Neural cell (in vitro differentiated cells): ENCODE data around the gene VWA7. TPM values are rescaled to one million over a fixed set of nuclear protein-coding genes. Genes with fewer than 3 reads are reported as not detected.

Experiments used
- H2AFZ ChIP-seq: fragments of 200-600, 300-800 bp; sonication (generic), shearing (Covaris generic); 2 replicates; pipeline ENCODE4 v1.6.0; 2014; ENCODE audit warnings: low read depth, mild to moderate bottlenecking, antibody characterized with exemption, low read length, moderate library complexity
- H3F3A ChIP-seq: fragments of 200-600 bp; shearing (Covaris generic); 2 replicates; pipeline ENCODE4 v1.6.1; 2016; ENCODE audit warnings: mild to moderate bottlenecking, moderate library complexity, mixed read lengths, antibody characterized with exemption, low read length; ENCODE audit not compliant: insufficient read depth, poor library complexity, severe bottlenecking
- H3K27ac ChIP-seq: fragments of 200-600, 300-800 bp; sonication (generic), shearing (Covaris generic); 2 replicates; pipeline ENCODE4 v1.5.1; 2014; ENCODE audit warnings: mild to moderate bottlenecking, low read length, moderate library complexity
- H3K27me3 ChIP-seq: fragments of 300-800, 200-600 bp; sonication (generic), shearing (Covaris generic); 2 replicates; pipeline ENCODE4 v1.6.0; 2014; ENCODE audit warnings: mild to moderate bottlenecking, low read depth, low read length, moderate library complexity; ENCODE audit not compliant: insufficient read depth
- H3K36me3 ChIP-seq: fragments of 300-800, 200-600 bp; sonication (generic), shearing (Covaris generic); 2 replicates; pipeline ENCODE4 v1.5.1; 2014; ENCODE audit warnings: mild to moderate bottlenecking, antibody characterized with exemption, low read length, moderate library complexity; ENCODE audit not compliant: insufficient read depth
- H3K4me2 ChIP-seq: fragments of 300-800, 200-600 bp; sonication (generic), shearing (Covaris generic); 2 replicates; pipeline ENCODE4 v1.6.0; 2014; ENCODE audit warnings: mild to moderate bottlenecking, low read length
- H3K4me3 ChIP-seq: fragments of 300-800, 200-600 bp; sonication (generic), shearing (Covaris generic); 2 replicates; pipeline ENCODE4 v1.5.1; 2014; ENCODE audit warnings: mild to moderate bottlenecking, low read length, moderate library complexity
- H3K79me2 ChIP-seq: fragments of 200-600 bp; shearing (Covaris generic); replicated peaks from 2 replicates; pipeline ENCODE4 v1.6.0; 2014; ENCODE audit warnings: mild to moderate bottlenecking, low read length, moderate library complexity; ENCODE audit not compliant: insufficient read depth
- H3K9ac ChIP-seq: fragments of 300-800, 200-600 bp; sonication (generic), shearing (Covaris generic); 2 replicates; pipeline ENCODE4 v1.6.1; 2016; ENCODE audit warnings: mild to moderate bottlenecking, low read length, mixed read lengths
- H3K9me2 ChIP-seq: fragments of 200-600 bp; shearing (Covaris generic); 2 replicates; pipeline ENCODE4 v1.6.1; 2016; ENCODE audit warnings: mild to moderate bottlenecking, low read length, mixed read lengths; ENCODE audit not compliant: insufficient read depth
- H3K9me3 ChIP-seq: fragments of 200-600, 300-800 bp; sonication (generic), shearing (Covaris generic); 2 replicates; pipeline ENCODE4 v1.6.1; 2016; ENCODE audit warnings: mild to moderate bottlenecking, mixed run types, low read length, moderate library complexity, mixed read lengths
- H4K20me1 ChIP-seq: fragments of 200-600 bp; shearing (Covaris generic); 2 replicates; pipeline ENCODE4 v1.6.1; 2016; ENCODE audit warnings: mild to moderate bottlenecking, mixed run types; ENCODE audit not compliant: insufficient read depth
- EP300 ChIP-seq: fragments of 450-650 bp; conservative IDR thresholded peaks from 2 replicates; pipeline ENCODE4 v1.6.1; 2014; ENCODE audit warnings: antibody characterized with exemption, mild to moderate bottlenecking, moderate library complexity; ENCODE audit not compliant: poor library complexity, severe bottlenecking
- EZH2 ChIP-seq: fragments of 200-600, 300-800 bp; shearing (Covaris generic), sonication (generic); IDR thresholded peaks from 2 replicates; pipeline ENCODE4 v1.6.1; 2014; ENCODE audit warnings: antibody characterized with exemption, low read length, borderline replicate concordance, mild to moderate bottlenecking; ENCODE audit not compliant: insufficient read depth, poor library complexity, severe bottlenecking
- MXI1 ChIP-seq: fragments of 450-650 bp; conservative IDR thresholded peaks from 2 replicates; pipeline ENCODE4 v1.6.1; 2014; ENCODE audit warnings: antibody characterized with exemption, mild to moderate bottlenecking; ENCODE audit not compliant: poor library complexity, severe bottlenecking
- POLR2AphosphoS5 ChIP-seq: IDR thresholded peaks from 2 replicates; pipeline ENCODE4 v1.6.1; 2012
- RAD21 ChIP-seq: fragments of 450-650 bp; conservative IDR thresholded peaks from 2 replicates; pipeline ENCODE4 v1.6.1; 2014; ENCODE audit warnings: antibody characterized with exemption, mild to moderate bottlenecking, moderate library complexity
- SMC3 ChIP-seq: fragments of 450-650 bp; conservative IDR thresholded peaks from 2 replicates; pipeline ENCODE4 v1.6.1; 2014; ENCODE audit warnings: antibody characterized with exemption, mild to moderate bottlenecking, moderate library complexity; ENCODE audit not compliant: poor library complexity
- TAF1 ChIP-seq: IDR thresholded peaks from 2 replicates; pipeline ENCODE4 v1.6.1; 2012; ENCODE audit warnings: low read depth
- polyA plus RNA-seq: library from polyadenylated mRNA; depleted of rRNA; stranded (reverse); fragments of >200 nt; gene quantifications from 2 replicates; pipeline ENCODE4 v1.2.3, GENCODE V29; 2014
- TF ChIP-seq, protein P1 (sequence below): fragments of 450-650 bp; IDR thresholded peaks from 2 replicates; pipeline ENCODE4 v1.5.1; 2014; ENCODE audit warnings: antibody characterized with exemption, mild to moderate bottlenecking, moderate library complexity; ENCODE audit not compliant: poor library complexity, severe bottlenecking
- TF ChIP-seq, protein P2 (sequence below): IDR thresholded peaks from 2 replicates; pipeline ENCODE4 v1.6.1; 2012; ENCODE audit warnings: borderline replicate concordance

VWA7 gene
- polyA plus RNA-seq, 1 donor from 2014 or later = 5.3 TPM

DNA sequence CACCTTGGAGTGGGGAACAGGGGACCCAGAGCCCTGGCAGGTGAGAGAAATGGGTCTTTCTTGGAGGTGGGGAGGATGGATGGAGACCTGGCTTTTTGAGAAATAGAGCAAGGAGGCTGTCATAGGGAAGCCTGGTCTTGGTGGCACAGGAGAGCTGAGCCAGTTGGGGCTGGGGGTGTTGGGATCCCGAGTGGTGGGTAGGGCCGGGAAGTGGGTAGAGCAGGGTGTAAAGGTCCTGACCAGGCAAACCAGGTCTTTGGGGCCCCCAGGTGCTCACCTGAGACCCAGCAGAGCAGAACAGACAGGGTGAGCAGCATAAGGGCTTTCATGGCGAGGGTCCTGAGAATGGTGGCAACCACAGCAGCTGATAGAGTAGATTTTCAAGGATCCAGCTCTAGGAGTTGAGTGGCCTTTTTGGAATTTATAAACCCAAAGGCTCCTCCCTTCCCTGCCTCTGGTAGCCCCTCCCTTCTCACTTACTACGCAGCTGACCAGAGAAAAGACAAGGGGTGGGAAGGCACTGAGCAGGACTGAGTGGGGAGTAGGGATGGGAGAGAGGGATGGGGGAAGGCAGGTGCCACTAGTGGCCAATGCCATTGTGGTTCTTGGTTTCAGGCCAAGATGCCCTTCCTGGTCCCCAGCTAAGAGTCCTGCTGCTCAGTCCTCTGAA, 55.6 kb downstream of the VWA7 start, which contains the start of gene LY6G6C:
Gene LY6G6C (minus strand): TSS at position 396 of the 670 bp plus-strand sequence. CDS start 67 bp downstream, at position 329.
- Histone ChIP-seq H3K9me3 (no peaks in the 10 kb centered on the region), H3K27me3 (no peaks in the 10 kb centered on the region), H3F3A (no peaks in the 10 kb centered on the region), H3K9me2 (no peaks in the 10 kb centered on the region), H3K27ac (no peak within 1 kb of the TSS), H3K4me3 (no peak within 1 kb of the TSS), H3K36me3 (no peaks in the 10 kb centered on the region), H3K9ac (no peak within 1 kb of the TSS), H3K4me2 (no peak within 1 kb of the TSS), H2AFZ (no peak within 1 kb of the TSS), H4K20me1 (no peaks in the 10 kb centered on the region), H3K79me2 (no peaks in the 10 kb centered on the region)
- TF ChIP-seq TAF1 (no peak), EZH2 (no peak), EP300 (no peak), SMC3 (no peak), RAD21 (no peak), MXI1 (no peak), POLR2AphosphoS5 (no peak)
- TF ChIP-seq, protein P1, sequence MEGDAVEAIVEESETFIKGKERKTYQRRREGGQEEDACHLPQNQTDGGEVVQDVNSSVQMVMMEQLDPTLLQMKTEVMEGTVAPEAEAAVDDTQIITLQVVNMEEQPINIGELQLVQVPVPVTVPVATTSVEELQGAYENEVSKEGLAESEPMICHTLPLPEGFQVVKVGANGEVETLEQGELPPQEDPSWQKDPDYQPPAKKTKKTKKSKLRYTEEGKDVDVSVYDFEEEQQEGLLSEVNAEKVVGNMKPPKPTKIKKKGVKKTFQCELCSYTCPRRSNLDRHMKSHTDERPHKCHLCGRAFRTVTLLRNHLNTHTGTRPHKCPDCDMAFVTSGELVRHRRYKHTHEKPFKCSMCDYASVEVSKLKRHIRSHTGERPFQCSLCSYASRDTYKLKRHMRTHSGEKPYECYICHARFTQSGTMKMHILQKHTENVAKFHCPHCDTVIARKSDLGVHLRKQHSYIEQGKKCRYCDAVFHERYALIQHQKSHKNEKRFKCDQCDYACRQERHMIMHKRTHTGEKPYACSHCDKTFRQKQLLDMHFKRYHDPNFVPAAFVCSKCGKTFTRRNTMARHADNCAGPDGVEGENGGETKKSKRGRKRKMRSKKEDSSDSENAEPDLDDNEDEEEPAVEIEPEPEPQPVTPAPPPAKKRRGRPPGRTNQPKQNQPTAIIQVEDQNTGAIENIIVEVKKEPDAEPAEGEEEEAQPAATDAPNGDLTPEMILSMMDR = no peak
- TF ChIP-seq, protein P2, sequence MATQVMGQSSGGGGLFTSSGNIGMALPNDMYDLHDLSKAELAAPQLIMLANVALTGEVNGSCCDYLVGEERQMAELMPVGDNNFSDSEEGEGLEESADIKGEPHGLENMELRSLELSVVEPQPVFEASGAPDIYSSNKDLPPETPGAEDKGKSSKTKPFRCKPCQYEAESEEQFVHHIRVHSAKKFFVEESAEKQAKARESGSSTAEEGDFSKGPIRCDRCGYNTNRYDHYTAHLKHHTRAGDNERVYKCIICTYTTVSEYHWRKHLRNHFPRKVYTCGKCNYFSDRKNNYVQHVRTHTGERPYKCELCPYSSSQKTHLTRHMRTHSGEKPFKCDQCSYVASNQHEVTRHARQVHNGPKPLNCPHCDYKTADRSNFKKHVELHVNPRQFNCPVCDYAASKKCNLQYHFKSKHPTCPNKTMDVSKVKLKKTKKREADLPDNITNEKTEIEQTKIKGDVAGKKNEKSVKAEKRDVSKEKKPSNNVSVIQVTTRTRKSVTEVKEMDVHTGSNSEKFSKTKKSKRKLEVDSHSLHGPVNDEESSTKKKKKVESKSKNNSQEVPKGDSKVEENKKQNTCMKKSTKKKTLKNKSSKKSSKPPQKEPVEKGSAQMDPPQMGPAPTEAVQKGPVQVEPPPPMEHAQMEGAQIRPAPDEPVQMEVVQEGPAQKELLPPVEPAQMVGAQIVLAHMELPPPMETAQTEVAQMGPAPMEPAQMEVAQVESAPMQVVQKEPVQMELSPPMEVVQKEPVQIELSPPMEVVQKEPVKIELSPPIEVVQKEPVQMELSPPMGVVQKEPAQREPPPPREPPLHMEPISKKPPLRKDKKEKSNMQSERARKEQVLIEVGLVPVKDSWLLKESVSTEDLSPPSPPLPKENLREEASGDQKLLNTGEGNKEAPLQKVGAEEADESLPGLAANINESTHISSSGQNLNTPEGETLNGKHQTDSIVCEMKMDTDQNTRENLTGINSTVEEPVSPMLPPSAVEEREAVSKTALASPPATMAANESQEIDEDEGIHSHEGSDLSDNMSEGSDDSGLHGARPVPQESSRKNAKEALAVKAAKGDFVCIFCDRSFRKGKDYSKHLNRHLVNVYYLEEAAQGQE = no peak

DNA sequence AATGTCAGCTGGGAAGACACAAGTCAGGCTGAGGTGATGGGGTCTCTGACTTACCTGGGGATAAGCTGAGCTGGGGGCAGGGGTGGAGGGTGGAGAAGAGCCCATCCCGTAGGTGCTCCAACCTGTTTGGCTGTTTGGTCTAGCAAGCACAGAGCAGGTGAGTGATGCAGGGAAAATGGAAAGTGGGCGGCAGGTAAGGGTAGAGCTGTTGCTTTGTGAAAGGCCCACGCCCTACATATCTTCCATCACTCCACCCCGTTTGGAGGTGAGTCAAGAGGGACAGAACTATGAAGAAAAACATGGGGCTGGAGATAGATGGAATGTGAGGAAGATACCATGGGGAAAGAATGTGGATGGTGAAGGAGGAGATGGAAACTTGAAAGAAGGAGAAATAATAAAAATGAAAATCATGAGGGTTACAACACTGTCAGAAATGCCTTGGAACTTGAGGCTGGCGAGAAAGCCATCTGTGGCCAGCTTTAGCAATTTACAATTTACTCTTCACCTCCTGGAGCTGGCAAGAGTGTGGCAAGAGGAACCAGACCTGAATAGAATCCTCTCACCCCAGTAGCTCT, 56.8 kb downstream of the VWA7 start:
- Histone ChIP-seq H3K9ac (no peak overlapping the region), H4K20me1 (no peaks in the 10 kb centered on the region), H3F3A (no peaks in the 10 kb centered on the region), H3K27me3 (no peaks in the 10 kb centered on the region), H3K79me2 (no peaks in the 10 kb centered on the region), H3K9me3 (no peaks in the 10 kb centered on the region), H3K4me2 (no peak overlapping the region), H3K9me2 (no peaks in the 10 kb centered on the region), H2AFZ (no peak overlapping the region), H3K36me3 (no peaks in the 10 kb centered on the region), H3K27ac (no peak overlapping the region), H3K4me3 (no peak overlapping the region)
- TF ChIP-seq SMC3 = no peak
- no peak for TF ChIP-seq EZH2
- no peak for TF ChIP-seq MXI1
- TF ChIP-seq RAD21 = no peak
- TF ChIP-seq, protein P1 = no peak
- TF ChIP-seq, protein P2 = no peak
- TF ChIP-seq EP300 = no peak
- TF ChIP-seq TAF1 = no peak
- no peak for TF ChIP-seq POLR2AphosphoS5
